ENCODE results near the gene ZDHHC11.
"Not testable (repeated sequence)": the region's sequence is repeated elsewhere in the genome, so short reads cannot be mapped to it uniquely, and the experiment has no call there.

DNA sequence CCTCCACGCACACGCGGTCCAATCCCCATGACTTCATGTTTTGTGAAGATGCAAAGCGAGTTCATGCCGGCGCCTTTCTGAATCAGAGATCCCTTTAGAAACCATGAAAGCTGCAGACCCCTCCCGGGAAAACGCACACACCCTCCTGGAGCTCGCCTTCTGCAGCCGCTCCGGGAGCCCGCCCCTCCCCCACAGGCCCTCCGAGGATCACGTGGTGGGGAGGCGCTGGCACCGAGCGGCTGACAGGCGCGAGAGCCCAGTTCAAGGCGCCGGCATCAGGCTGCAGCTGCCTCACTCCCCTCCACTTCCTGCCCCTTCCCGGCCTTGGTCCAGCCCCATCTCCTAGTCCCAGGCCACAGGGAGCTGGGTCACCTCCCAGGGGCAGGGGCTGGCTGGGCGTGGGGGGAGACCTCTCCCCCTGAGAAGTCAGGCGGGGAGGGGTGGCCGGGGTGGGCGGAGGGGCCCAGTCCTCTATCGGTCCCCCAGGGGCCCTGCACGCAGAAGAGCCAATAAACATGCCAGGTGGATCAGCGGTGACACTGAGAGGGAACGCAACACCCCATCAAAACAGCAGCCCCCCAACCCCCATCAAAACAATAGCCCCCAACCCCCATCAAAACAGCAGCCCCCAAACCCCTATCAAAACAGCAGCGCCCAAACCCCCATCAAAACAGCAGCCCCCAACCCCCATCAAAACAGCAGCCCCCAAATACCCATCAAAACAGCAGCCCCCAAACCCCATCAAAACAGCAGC lies 67.6 kb downstream of the ZDHHC11 start:
- TF ChIP-seq CTCF (conservative IDR thresholded peaks at IDR 0.05; ENCODE audit: low read length); EZH2phosphoT487 (IDR thresholded peaks at IDR 0.05; ENCODE audit: borderline replicate concordance, low read depth, low read length): not testable (repeated sequence)
